Adrenal gland (tissue), 5 donors: ENCODE results near the gene EBP.

Experiments
- POLR2A ChIP-seq, 2 donors: fragments of 450-650 bp; IDR thresholded peaks; one replicate each; pipeline ENCODE4 v1.6.1; 2017; ENCODE audit warnings: antibody characterized with exemption in 2 of 2, mild to moderate bottlenecking in 2 of 2, moderate library complexity in 1 of 2
- TF ChIP-seq, protein P1 (sequence below), 6 experiments: fragments of 450-650 bp in 4 of 6; fragments of 200-600 bp in 2 of 6; sonication (generic) in 1 of 6; IDR thresholded peaks; 1 replicate in 5 of 6; 2 replicates in 1 of 6; pipeline versions ENCODE4 v1.5.1 to v1.8.0; 2016 to 2021; ENCODE audit warnings: antibody characterized with exemption in 6 of 6, mild to moderate bottlenecking in 2 of 6, moderate library complexity in 1 of 6
- donor health status: DM: no; HTN: no; CAD: no.

DNA sequence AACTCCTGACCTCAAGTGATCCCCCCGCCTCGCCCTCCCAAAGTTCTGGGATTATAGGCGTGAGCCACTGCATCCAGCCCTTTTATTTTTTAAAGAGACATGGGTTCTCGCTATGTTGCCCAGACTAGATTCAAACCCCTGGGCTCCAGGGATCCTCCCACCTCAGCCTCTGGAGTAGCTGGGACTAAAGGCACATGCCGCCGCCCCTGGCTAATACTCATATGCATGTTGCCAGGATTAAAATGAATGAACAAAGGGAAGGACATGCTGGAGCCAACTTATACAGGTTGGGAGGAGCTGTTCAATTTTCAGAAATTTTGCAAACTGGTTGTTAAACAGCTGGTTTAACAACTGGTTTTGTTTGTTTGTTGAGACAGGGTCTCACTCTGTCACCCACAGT lies 47.0 kb upstream of the EBP start:
- TF ChIP-seq, protein P1, sequence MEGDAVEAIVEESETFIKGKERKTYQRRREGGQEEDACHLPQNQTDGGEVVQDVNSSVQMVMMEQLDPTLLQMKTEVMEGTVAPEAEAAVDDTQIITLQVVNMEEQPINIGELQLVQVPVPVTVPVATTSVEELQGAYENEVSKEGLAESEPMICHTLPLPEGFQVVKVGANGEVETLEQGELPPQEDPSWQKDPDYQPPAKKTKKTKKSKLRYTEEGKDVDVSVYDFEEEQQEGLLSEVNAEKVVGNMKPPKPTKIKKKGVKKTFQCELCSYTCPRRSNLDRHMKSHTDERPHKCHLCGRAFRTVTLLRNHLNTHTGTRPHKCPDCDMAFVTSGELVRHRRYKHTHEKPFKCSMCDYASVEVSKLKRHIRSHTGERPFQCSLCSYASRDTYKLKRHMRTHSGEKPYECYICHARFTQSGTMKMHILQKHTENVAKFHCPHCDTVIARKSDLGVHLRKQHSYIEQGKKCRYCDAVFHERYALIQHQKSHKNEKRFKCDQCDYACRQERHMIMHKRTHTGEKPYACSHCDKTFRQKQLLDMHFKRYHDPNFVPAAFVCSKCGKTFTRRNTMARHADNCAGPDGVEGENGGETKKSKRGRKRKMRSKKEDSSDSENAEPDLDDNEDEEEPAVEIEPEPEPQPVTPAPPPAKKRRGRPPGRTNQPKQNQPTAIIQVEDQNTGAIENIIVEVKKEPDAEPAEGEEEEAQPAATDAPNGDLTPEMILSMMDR (IDR thresholded peaks at IDR 0.05): no peak
- TF ChIP-seq POLR2A (IDR thresholded peaks at IDR 0.05): no peak
